Mesothelial cell of epicardium (in vitro differentiated cells): ENCODE measurements around the gene ITGA4. TPM values are rescaled to one million over a fixed set of nuclear protein-coding genes. Genes with fewer than 3 reads are reported as not detected.

Experiments used
- DNase-seq, 2 experiments: peaks; one replicate each; pipeline ENCODE4 v3.0.0; 2021; ENCODE audit warnings: low spot score in 2 of 2; ENCODE audit not compliant: unreplicated experiment in 2 of 2
- H3K27ac Mint-ChIP-seq: 2 replicates; pipeline ENCODE4 v1.8.0; 2021; ENCODE audit warnings: mixed read lengths
- H3K27me3 Mint-ChIP-seq: 2 replicates; pipeline ENCODE4 v1.8.0; 2021; ENCODE audit warnings: low read depth, mixed read lengths
- H3K36me3 Mint-ChIP-seq: 2 replicates; pipeline ENCODE4 v1.8.0; 2021; ENCODE audit warnings: mixed read lengths
- H3K4me1 Mint-ChIP-seq: 2 replicates; pipeline ENCODE4 v1.8.0; 2021; ENCODE audit warnings: mixed read lengths
- H3K4me3 Mint-ChIP-seq: 2 replicates; pipeline ENCODE4 v1.8.0; 2021; ENCODE audit warnings: mild to moderate bottlenecking, moderate library complexity, mixed read lengths
- H3K9me3 Mint-ChIP-seq: 2 replicates; pipeline ENCODE4 v1.8.0; 2021; ENCODE audit warnings: mixed read lengths
- CTCF ChIP-seq: fragments of 200-600 bp; sonication (generic); IDR thresholded peaks from one replicate; pipeline ENCODE4 v1.5.0; 2021; ENCODE audit warnings: antibody characterized with exemption; ENCODE audit not compliant: unreplicated experiment
- total RNA-seq: library from RNA; stranded (reverse); gene quantifications from 3 replicates; pipeline ENCODE4 v1.2.1, GENCODE V29; 2021

ITGA4 gene
- total RNA-seq, 1 donor from 2014 or later = 2.3 TPM

- DNase-seq = no peak
- TF ChIP-seq CTCF = no peak
- H3K4me3 Mint-ChIP-seq = no peak overlapping the region
- H3K36me3 Mint-ChIP-seq = no peaks in the 10 kb centered on the region
- H3K9me3 Mint-ChIP-seq = no peaks in the 10 kb centered on the region
- H3K27ac Mint-ChIP-seq = no peak overlapping the region
- no peaks in the 10 kb centered on the region for H3K4me1 Mint-ChIP-seq
- H3K27me3 Mint-ChIP-seq = no peaks in the 10 kb centered on the region
Measured at GRCh38 chr2:181520253-181520652, 63.1 kb downstream of the ITGA4 start.

- TF ChIP-seq CTCF = no peak
- Mint-ChIP-seq H3K27ac (no peak overlapping the region), H3K9me3 (no peaks in the 10 kb centered on the region), H3K4me3 (no peak overlapping the region), H3K36me3 (no peaks in the 10 kb centered on the region), H3K27me3 (no peaks in the 10 kb centered on the region), H3K4me1 (no peaks in the 10 kb centered on the region)
- no peak for DNase-seq
Measured at GRCh38 chr2:181523756-181524155, 66.6 kb downstream of the ITGA4 start.

- no peak for TF ChIP-seq CTCF
- no peaks in the 10 kb centered on the region for H3K27me3 Mint-ChIP-seq
- no peak for DNase-seq
- no peaks in the 10 kb centered on the region for H3K36me3 Mint-ChIP-seq
- no peak overlapping the region for H3K4me3 Mint-ChIP-seq
- H3K9me3 Mint-ChIP-seq = no peaks in the 10 kb centered on the region
- H3K4me1 Mint-ChIP-seq = no peaks in the 10 kb centered on the region
- no peak overlapping the region for H3K27ac Mint-ChIP-seq
Measured at GRCh38 chr2:181526014-181526413, 68.8 kb downstream of the ITGA4 start.

GRCh38 chr2:181527058-181527457 is 69.9 kb downstream of the ITGA4 start:
- TF ChIP-seq CTCF = no peak
- no peaks in the 10 kb centered on the region for H3K9me3 Mint-ChIP-seq
- H3K4me3 Mint-ChIP-seq = no peak overlapping the region
- H3K27me3 Mint-ChIP-seq = no peaks in the 10 kb centered on the region
- no peak for DNase-seq
- no peak overlapping the region for H3K27ac Mint-ChIP-seq
- no peaks in the 10 kb centered on the region for H3K4me1 Mint-ChIP-seq
- no peaks in the 10 kb centered on the region for H3K36me3 Mint-ChIP-seq

GRCh38 chr2:181528441-181528840 is 71.3 kb downstream of the ITGA4 start:
- Mint-ChIP-seq H3K9me3 (no peaks in the 10 kb centered on the region), H3K36me3 (no peaks in the 10 kb centered on the region), H3K4me3 (no peak overlapping the region)

More at GRCh38 chr2:181528441-181528840, 71.3 kb downstream of the ITGA4 start:
- Mint-ChIP-seq H3K27me3 (peaks cover 3% of the 10 kb centered on the region), H3K27ac (no peak overlapping the region), H3K4me1 (no peaks in the 10 kb centered on the region)
- no peak for DNase-seq
- TF ChIP-seq CTCF = no peak
